HFF-Myc (cell line): ENCODE measurements around the gene ADSS1.

Experiments
- DNase-seq: peaks from one replicate; pipeline ENCODE4 v3.0.0-alpha.2; 2011; ENCODE audit warnings: low read depth; ENCODE audit errors: extremely low read depth
- H3K4me3 ChIP-seq: replicated peaks from 2 replicates; pipeline ENCODE4 v1.5.1; 2011; ENCODE audit warnings: low read depth, mild to moderate bottlenecking, control low read depth, low read length
- CTCF ChIP-seq: IDR thresholded peaks from 2 replicates; pipeline ENCODE4 v1.5.1; 2012; ENCODE audit warnings: mild to moderate bottlenecking, low read depth, low read length, control low read depth; ENCODE audit errors: missing control alignments

The ADSS1 gene

GRCh38 chr14:104743461-104744380 is 19.7 kb downstream of the ADSS1 start:
- no peak for DNase-seq
- H3K4me3 ChIP-seq = no peak overlapping the region
- TF ChIP-seq CTCF = no peak

- DNase-seq = no peak
- no peak overlapping the region for H3K4me3 ChIP-seq
- TF ChIP-seq CTCF = no peak
Observed at GRCh38 chr14:104744484-104744883, 20.5 kb downstream of the ADSS1 start.

- H3K4me3 ChIP-seq = no peak overlapping the region
- no peak for TF ChIP-seq CTCF
- no peak for DNase-seq
Observed at GRCh38 chr14:104745431-104745830, 21.4 kb downstream of the ADSS1 start.

- no peak overlapping the region for H3K4me3 ChIP-seq
- DNase-seq = no peak
- no peak for TF ChIP-seq CTCF
Observed at GRCh38 chr14:104746071-104746545, 22.1 kb downstream of the ADSS1 start.

GRCh38 chr14:104746934-104747481 is 23.0 kb downstream of the ADSS1 start:
- DNase-seq = no peak
- no peak overlapping the region for H3K4me3 ChIP-seq
- TF ChIP-seq CTCF = no peak

GRCh38 chr14:104747876-104748275 is 23.8 kb downstream of the ADSS1 start:
- DNase-seq = no peak
- no peak for TF ChIP-seq CTCF
- no peak overlapping the region for H3K4me3 ChIP-seq
